ENCODE data around the gene CIAO3.
"Not testable (repeated sequence)": the region's sequence is repeated elsewhere in the genome, so short reads cannot be mapped to it uniquely, and the experiment has no call there.

The CIAO3 gene

DNA sequence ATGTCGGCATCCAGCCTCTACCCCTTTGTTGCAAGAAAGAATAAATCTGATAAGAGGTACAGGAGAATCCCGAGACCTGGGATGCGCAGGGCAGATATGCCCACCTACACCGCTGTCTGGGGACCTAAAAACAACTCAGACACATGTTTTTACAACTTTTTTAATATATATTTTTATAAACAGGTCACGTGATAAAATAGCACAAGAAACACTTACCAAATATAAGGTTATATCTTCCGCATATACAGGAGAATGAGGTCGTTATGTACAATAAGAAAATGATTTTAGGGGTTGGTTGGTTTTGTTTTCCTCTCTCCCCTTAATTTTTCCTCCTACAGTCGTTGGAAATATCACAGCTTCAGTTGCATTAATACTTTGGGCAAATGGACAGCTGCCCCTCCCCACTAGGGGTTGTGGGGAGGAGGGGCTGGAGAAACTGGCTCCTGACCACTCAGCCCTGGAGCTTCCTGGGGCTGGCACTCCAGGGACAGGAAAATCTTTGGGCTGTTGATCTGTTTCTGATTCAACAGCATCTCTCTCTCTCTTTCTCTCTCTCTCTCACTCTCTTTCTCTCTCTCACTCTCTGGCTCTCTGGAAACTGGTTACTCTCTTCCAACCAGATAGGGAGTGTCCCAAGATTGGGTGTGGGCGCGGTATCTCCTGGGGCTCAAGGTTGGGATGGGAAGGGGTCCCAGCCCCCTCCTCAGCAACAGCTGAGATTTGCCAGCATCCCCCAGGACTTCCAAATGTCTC lies 48.3 kb downstream of the CIAO3 start:
- DNase-seq (ENCODE audit: low read depth) = no peak

DNA sequence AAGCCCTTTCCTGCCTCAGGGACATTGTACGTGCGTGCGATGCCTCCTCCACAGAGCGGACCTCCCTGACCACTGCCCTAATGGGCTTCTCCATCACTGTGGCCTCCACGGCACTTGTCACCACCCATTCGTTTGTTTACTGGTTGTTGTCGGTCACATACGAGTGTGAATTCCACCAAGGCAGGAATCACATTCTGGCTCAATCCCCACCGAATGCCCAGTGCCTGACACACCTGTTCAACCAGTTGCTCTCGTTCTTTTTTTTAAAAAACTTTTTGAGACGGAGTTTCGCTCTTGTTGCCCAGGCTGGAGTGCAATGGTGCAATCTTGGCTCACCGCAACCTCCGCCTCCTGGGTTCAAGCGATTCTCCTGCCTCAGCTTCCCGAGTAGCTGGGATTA lies 49.6 kb downstream of the CIAO3 start:
- DNase-seq (ENCODE audit: low read depth) = not testable (repeated sequence)

DNA sequence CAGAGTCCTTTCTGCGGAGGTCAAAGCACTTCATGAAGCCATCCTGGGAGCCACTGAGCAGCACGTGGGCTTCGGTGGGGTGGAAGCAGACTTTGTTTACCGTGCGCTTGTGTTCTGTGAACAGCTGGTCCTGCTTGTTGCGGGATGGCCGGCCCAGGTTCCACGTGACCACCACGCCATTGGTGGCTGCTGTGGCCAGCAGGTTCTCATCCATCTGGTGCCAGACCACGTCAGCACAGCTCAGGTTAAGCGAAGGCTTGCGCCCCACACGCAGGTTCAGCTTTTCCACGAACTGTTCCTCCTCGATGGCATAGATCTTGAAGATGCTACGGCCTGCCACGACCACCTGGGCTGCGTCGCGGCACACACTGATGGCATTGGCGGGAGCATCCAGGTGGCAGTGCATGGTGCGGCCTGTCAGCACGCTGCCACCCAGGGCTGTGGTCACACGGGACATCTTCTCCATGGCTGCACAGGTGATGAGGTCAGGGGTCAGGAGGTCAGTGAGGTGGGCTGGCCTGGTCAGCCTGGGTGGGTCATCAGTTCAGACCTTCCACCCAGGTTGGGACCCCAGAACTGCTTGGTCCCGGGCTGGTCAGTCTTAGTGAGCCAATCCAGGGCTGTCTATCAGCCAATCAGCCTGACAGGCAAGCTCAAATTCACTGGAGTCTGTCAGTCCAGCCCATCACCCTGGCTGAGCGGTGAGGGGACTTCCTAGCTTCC lies 51.5 kb downstream of the CIAO3 start:
- DNase-seq (ENCODE audit: low read depth) = no peak

DNA sequence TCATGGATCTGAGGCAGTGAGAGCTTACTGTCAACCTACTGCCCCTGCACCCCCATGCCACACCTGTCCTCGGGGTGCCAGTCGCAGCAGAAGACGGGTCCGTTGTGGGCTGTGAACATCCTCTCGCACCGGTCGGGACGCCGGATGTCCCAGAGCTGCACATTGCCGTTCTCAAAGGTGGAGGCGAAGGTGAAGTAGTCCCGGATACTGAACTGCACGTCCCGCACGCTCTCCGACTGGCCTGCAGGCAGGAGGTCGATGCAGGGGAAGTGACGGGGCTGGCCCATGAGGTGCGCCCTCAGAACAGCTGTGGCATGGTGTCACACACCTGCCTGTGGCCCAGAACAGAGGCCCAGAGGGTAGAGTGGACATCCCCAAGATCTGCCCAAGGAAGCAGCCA lies 53.3 kb downstream of the CIAO3 start:
- no peak for DNase-seq (ENCODE audit: low read depth)

DNA sequence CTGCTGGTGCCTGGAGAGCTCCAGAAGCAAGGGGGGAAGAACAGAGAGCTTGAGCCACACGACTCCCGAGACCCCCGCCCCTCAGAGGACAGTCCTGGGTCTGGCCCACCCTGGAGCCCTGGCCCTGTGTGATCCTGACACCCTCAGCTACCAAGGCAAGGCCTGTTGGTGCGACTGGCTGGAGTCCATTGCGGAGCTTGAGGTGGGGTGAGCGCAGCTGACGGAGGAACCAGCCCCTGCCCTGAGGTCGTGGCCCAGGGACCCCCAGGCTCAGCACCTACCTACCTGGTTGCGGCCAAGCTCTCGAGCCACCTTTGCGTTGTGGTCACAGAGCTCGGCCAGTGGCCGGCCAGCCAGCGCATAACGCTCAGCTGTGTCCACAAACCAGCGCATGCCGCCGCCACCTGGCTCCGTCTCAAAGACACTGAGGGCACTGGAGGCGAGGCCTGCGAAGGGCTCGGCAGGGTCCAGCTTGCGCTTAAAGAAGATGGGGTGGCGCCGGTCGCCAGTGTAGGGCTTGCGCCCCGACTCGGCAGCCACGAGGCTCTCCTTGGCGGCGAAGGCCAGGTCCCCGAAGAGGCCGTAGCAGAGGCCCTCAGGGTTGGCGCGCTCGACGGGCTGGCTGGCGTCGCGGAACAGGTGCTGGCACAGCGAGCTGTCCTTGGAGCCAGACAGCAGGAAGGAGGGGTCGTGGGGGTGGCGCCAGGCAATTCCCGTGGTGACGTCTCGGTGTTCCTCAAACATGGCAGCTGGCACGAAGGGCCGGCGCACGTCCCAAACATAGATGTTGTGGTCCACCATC lies 54.1 kb downstream of the CIAO3 start:
- DNase-seq (ENCODE audit: low read depth) = no peak

DNA sequence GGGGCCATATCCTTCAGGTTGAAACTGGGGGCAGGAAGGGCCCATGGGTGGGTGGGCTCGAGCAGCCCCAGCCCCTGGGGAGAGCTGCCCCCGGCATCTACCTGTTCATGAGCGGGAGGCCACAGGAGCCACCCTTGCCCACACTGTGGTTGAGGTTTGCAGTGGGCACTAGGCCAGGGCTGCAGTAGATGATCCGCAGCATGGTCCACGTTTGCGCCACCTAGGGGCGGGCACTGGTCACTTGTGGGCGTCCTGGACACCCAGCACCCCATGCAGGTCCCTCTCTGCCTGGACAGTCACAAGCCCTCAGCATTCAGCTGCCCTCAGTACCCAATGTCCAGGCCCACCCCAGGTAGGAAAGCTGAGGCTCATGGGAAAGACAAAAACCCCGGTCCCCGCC lies 54.8 kb downstream of the CIAO3 start:
- DNase-seq (ENCODE audit: low read depth) = no peak

DNA sequence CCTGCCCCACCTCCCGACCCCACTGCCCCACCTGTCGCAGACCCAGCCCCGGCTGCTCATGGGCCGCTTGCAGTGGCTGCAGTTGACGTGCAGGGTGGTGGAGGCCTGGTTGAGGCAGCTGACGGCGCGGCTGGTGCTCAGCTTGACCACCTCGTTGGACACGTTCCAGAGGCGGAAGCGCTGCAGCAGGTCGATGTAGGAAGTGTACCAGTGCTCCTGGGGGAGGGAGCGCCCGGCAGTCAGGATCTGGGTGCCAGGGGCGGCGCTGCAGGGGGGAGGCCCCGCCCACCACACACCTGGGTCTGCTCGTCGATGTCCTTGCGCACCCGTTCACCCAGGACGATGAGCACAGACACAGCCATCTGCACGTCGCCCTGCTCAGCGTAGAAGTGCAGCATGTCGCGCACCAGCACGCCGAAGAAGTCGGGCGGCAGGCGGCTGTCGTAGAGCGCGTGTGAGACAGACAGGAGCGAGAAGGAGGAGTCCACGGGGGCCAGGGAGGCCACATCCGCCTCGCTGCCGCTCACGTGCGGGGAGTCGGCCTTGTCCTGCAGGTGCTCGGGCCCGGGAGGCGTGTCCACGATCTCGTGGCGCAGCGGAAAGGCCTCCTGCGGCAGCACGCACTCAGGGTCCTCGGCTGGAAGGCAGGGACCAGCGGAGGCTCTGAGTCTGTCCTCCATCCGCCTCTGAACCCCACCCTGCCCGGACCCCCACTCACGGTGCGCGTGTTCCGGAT lies 55.7 kb downstream of the CIAO3 start:
- no peak for DNase-seq (ENCODE audit: low read depth)

DNA sequence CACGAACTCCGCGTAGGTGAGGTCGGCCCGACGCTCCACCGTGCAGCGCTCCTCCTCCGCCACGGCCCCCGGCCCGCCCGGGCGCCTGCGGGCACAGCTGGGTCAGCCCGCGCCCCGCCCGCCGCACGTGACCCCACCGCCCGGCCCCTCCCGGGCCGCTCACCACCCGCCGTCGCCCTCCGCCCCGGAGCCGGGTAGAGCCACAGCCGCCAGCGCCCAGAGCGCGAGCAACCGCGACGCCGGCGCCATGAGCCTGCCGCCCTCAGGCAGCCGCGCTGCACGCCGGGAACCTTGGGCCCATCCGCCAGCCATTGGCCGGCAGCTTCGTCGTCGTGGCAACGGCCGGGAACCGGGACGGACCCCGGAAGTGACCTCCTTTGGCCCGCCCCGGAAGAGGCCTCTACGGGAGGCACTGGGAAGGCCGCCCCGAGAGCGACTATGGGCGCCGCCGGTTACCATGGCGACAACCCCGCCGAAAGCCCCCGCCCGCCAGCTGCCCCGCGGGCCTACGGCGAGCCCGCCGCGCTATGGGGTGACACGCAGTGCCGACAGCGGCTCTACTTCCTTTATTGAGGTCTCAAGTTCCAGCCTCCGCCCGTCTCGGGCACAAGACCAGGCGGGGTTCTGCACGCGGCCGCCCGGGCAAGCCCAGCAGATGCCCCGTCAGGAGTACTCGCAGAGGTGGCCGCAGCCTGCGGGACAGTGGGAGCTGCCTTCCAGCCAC lies 56.6 kb downstream of the CIAO3 start, which contains the start of gene JMJD8:
Gene JMJD8 (minus strand): TSS at position 264 of the 724 bp plus-strand sequence. CDS start 15 bp downstream, at position 249.
- DNase-seq (ENCODE audit: low read depth) = peak; percentile 96

DNA sequence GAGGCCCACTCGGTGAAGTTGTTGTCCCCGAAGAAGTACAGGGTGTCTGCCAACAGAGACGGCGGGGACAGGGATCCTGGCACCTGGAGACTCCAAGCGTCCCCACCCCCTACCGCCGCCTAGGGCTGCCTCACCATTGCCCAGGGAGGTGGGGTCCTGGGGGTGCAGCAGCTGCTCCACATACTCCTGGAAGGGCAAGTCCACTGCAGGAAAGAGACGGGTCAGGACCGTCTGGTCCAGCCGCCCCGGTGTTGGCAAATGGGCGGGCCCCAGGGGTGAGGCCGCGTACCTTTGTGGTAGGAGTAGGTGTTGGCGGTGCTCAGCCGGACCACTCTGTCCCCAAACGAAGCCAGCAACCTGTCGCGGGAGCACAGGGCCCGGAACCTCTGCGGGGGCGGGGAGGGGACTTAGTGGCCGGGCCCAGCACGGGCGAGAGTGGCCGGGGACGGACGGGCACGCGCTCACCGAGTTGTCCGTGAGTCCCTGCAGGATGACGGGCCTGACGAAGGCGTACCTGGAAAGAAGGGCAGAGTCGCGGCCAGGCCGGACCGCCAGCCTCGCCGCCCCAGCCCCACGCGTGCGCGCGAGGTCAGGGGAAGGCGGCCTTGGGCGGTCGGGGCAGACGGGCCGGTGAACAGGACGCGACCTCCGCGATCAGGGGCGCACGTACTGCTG lies 57.3 kb downstream of the CIAO3 start:
- DNase-seq (ENCODE audit: low read depth) = no peak

DNA sequence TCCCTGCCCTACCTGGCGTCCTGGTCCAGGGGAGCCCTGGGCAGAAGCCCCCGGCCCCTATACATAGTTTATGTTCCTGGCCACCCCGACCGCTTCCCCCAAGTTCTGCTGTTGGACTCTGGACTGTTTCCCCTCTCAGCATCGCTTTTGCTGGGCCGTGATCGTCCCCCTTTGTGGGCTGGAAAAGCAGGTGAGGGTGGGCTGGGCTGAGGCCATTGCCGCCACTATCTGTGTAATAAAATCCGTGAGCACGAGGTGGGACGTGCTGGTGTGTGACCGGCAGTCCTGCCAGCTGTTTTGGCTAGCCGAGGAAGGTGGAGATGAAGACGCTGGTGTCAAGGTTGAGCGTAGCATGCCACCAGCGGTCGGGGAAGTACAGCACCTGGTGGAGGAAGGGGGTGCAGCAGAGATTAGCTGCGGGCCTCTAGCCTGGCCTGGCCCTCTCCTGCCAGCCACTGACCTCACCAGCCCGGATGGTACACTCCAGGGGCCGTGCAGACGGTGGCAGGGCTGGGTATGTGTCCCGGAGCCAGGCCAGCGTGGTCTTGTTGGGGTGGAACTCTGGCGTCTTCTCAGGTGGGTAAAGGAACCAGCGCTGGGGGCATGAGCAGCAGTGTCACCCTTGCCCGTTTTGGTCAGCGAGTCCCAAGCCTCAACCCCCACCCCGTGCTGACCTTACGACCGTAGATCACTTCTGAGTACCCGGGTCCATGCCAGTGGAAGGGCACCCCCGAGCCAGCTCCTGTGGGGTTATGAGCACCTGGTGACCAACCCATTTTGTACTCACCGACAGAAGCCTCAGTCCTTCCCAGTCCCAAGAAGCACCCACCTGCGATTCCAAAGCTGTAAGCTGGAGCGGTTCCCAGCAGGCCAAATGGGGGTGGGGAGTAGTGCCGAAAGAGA lies 58.1 kb downstream of the CIAO3 start:
- DNase-seq (ENCODE audit: low read depth) = no peak

DNA sequence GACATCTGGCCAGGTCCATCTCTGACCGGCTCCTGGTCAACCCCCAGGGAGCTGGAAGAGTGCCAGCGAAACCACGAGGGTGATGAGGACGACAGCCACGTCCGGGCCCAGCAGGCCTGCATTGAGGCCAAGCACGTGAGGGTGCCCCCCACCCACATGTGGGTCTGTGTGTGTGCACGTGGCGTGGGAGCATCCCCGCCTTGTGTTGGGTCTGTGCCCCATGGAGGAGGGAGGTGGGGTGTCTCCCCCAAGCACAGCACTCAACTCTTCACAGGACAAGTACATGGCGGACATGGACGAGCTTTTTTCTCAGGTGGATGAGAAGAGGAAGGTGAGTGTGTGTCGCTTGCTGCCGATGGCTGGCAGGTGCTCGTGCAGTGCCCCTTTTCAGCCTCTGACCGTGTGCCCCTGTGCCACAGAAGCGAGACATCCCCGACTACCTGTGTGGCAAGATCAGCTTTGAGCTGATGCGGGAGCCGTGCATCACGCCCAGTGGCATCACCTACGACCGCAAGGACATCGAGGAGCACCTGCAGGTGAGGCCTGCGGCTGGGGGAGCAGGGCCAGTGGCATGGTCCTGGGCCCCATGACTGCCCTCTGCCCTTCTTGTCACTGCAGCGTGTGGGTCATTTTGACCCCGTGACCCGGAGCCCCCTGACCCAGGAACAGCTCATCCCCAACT lies 58.9 kb downstream of the CIAO3 start:
- DNase-seq (ENCODE audit: low read depth) = peak; percentile 38

DNA sequence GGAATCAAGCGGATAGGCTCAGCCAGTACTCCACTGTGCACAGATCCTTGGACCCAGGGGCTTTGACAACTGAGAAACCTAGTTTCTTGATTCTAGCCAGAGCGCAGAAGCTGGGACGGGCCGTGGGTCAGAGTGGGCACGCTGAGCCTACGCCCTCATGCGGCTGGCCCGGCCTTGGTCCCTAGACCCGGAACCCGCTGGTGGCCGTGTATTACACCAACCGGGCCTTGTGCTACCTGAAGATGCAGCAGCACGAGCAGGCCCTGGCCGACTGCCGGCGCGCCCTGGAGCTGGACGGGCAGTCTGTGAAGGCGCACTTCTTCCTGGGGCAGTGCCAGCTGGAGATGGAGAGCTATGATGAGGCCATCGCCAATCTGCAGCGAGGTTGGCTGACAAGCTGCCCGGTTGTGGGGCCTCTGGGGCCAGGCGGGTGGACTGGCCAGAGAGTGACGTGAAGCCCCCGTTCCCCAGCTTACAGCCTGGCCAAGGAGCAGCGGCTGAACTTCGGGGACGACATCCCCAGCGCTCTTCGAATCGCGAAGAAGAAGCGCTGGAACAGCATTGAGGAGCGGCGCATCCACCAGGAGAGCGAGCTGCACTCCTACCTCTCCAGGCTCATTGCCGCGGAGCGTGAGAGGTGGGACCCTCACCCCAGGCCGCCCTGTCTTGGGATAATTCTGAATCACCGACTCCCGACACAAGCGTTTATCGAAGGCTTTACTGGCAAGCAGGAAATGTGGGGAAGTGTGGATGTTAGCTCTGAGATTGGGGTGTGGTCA lies 59.6 kb downstream of the CIAO3 start:
- peak; percentile 57 for DNase-seq (ENCODE audit: low read depth)

DNA sequence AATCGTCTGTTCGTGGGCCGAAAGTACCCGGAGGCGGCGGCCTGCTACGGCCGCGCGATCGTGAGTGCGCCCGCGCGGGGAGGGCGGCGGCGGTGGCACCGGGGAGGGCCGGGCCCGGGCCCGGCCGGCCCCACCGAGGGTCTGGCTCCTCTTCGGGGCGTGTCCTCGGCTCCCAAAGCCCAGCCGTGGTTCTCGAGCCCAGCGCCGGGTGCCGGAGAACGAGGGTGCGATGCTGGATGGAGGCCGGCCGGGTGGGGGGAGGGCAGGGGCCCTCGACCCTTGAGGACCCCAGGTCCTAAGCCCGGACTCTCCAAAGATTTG lies 60.2 kb downstream of the CIAO3 start:
- DNase-seq (ENCODE audit: low read depth) = no peak

DNA sequence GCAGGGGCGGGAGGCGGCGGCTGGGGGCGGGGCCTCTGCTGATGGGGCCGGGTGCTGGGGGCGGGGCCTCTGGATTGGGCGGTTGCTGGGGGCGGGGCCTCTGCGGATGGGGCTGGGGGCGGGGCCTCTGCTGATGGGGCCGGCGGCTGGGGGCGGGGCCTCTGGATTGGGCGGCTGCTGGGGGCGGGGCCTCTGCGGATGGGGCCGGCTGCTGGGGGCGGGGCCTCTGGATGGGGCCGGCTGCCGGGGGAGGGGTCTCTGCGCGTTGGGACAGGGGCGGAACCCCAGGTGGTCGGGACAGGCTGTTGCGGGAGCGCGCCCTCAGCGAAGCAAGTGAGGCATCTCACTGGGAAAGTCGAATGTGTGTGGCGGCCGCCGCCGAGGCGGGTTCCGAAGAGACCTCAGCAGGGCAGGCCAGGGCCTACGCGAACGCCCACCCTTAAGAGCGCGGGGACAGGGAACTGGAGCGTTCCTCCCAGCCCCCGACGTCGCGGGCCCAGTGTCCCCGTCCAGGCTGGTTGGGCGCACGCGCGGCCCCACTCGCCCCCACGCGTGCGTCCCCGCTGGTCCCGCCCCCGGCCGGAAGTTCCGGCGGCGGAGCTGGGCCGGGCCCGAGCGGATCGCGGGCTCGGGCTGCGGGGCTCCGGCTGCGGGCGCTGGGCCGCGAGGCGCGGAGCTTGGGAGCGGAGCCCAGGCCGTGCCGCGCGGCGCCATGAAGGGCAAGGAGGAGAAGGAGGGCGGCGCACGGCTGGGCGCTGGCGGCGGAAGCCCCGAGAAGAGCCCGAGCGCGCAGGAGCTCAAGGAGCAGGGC lies 60.8 kb downstream of the CIAO3 start, which contains the start of gene STUB1:
Gene STUB1 (plus strand): TSS at position 597 of the 811 bp plus-strand sequence. CDS start 116 bp downstream, at position 713.
- DNase-seq (ENCODE audit: low read depth) = peak; percentile 86

All from iris pigment epithelial cell (primary cell).